ENCODE results near the gene CDH10.

CDH10 gene

DNA sequence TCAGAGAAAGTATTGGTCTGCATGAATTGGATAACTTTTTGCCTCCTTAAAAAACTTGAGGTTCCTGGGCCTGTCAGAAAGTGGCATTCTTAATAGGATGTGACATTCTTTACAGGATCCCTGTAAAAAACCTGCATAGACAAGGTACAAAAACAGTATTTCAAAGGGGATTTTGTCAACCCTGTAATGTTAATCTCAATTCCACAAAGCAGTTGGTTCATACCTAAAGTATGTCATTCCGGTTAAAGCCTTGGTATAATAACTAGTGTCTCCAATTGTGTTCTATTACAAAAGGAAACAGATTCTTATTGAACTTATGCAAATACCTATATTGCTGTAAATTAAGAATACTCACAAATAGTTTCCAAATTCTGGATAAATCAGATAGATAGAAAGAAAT, 169.7 kb downstream of the CDH10 start:
- DNase-seq: no peak

GRCh38 chr5:24474685-24475084, 170.1 kb downstream of the CDH10 start:
- no peak for DNase-seq

GRCh38 chr5:24472518-24472917, 172.3 kb downstream of the CDH10 start:
- no peak for DNase-seq

DNA sequence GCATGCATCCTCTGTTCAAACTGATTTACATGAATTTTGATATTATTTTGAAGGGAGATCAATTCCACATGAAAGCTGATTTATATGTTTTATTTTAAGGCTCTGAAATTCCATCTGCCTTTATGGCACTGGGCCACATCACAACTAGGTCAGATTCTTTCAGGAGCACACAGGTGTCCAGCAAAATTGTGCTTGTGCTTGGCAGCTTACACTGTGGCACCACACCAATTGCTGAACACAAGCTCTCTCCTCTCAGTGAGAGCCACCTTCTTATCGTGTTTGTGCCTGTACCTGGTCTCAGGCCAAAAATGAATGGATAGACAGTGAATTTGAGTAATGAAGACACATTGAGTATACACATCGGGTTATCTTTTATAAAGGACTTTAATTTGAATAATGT, 200.4 kb downstream of the CDH10 start:
- peak; percentile 87 to 93 for DNase-seq

DNA sequence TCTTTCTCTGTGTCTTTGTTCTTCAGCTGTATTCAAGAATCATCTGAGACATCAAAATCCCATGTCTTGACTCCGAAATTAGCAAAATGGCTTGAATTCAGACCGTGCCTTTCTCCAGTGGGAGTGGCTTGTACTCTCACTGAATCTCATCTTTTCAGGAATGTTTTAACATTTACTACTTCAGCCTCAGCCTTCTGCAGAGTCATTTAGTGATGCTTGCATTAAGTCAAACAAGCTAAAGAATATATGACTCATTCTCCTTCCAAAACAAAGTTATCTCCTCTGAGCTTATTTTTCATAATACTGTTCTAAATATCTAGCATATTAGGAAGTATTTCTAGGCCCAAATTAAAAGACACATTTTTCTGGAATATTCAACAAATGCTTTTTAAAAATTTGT, 205.3 kb downstream of the CDH10 start:
- DNase-seq: no peak

Data from cerebellar nuclear complex (tissue), 1 donor.